Measurements from ENCODE around the gene ZNF335. TPM values are rescaled to one million over a fixed set of nuclear protein-coding genes. Genes with fewer than 3 reads are reported as not detected.

ZNF335 gene, protein sequence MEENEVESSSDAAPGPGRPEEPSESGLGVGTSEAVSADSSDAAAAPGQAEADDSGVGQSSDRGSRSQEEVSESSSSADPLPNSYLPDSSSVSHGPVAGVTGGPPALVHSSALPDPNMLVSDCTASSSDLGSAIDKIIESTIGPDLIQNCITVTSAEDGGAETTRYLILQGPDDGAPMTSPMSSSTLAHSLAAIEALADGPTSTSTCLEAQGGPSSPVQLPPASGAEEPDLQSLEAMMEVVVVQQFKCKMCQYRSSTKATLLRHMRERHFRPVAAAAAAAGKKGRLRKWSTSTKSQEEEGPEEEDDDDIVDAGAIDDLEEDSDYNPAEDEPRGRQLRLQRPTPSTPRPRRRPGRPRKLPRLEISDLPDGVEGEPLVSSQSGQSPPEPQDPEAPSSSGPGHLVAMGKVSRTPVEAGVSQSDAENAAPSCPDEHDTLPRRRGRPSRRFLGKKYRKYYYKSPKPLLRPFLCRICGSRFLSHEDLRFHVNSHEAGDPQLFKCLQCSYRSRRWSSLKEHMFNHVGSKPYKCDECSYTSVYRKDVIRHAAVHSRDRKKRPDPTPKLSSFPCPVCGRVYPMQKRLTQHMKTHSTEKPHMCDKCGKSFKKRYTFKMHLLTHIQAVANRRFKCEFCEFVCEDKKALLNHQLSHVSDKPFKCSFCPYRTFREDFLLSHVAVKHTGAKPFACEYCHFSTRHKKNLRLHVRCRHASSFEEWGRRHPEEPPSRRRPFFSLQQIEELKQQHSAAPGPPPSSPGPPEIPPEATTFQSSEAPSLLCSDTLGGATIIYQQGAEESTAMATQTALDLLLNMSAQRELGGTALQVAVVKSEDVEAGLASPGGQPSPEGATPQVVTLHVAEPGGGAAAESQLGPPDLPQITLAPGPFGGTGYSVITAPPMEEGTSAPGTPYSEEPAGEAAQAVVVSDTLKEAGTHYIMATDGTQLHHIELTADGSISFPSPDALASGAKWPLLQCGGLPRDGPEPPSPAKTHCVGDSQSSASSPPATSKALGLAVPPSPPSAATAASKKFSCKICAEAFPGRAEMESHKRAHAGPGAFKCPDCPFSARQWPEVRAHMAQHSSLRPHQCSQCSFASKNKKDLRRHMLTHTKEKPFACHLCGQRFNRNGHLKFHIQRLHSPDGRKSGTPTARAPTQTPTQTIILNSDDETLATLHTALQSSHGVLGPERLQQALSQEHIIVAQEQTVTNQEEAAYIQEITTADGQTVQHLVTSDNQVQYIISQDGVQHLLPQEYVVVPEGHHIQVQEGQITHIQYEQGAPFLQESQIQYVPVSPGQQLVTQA (N-terminal part only)
- polyA plus RNA-seq (ENCODE audit: insufficient read length in 3 of 3): 10 to 100 TPM; 10.4 to 18.5 (median 14.4) TPM
- long read RNA-seq, donor 1: 0 reads
- long read RNA-seq, donor 2: 0 reads
- long read RNA-seq, donor 3, partial matches to known transcripts: 0 of 1 reads
- long read RNA-seq, donor 3, other reads (novel, unspliced or antisense): 0 of 1 reads
- long read RNA-seq, donor 4: 0 reads
- long read RNA-seq, donor 5: 0 reads
- long read RNA-seq, donor 6: 0 reads
- long read RNA-seq, donor 7, full-length matches to known transcripts: 1 of 1 reads
- long read RNA-seq, donor 7, partial matches to known transcripts: 0 of 1 reads
- long read RNA-seq, donor 7, other reads (novel, unspliced or antisense): 0 of 1 reads
- long read RNA-seq, donor 8: 0 reads
- long read RNA-seq, donor 9: 0 reads
- long read RNA-seq, donor 10: 0 reads
- long read RNA-seq, donor 11: 0 reads
- long read RNA-seq, donor 12: 0 reads
- long read RNA-seq, donor 13: 0 reads
- long read RNA-seq, donor 14: 0 reads
- long read RNA-seq, donor 15: 0 reads
- long read RNA-seq, donor 16, partial matches to known transcripts: 0 of 1 reads
- long read RNA-seq, donor 16, other reads (novel, unspliced or antisense): 0 of 1 reads

DNA sequence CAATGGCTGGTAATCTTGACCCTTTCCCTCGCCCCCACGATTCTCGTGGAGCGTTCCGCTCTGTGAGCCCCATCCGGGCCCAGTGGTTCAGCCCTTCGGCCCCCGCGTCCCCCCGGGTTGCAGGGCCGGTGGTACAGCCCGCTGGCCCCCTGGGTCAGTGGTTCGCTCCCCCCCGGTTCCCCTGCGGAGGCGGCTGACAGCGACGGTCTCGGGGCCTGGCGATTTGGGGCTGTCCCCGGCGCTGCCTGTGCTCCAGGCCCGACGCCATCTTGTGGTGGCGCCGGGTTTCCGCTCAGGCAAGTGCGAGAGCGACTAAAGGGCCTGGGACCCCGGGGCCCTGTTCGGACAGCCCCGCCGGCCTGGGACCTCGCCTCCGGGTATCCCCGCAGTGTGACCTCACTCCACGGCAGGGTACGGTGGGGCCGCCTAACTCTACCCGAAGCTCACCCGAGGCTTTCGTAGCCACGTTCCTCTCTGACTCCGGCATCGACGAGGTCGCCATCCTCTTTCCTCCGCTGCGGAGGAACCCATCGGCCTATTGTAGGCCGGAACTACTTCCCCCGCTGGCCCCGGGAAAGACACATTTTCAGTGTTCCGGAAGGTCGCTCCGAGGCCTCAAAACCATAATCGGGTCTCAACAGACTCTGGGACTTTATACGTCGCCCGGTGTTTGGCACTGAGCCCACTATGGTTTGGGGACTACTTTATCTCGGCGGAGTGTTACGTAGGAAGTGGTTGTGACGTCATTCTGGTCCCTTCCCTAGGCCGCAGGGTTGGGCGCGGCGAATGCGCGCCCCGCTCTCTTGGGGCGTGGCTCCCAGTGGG lies at the start of gene ZNF335:
ZNF335 (minus strand) TSS at position 529 of the 825 bp plus-strand sequence. CDS start 793 bp downstream, outside the sequence.
- DNase-seq (ENCODE audit: extremely low read depth in 1 of 11, low read depth in 9 of 11, low spot score in 4 of 11): peak; percentile 88 to 99 (median 96)

DNA sequence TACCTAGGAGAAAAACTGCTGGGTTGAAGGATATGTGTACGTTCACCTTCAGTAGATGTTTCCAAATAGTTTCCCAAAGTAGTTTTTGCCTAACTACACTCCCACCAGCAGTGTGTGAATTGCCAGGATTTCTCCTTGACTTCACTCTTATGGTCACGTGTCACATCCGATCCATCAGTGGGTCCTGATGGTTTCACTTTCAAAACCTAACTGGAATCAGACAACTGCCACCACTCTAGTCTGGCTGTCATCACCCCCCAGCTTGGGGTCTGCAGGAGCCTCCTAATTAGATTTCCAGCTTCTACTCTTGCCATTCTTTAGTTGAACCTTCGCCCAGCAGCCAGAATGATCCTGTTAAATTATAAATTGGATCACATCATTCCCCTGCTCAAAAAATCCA lies 48.6 kb upstream of the ZNF335 start:
- no peak for DNase-seq (ENCODE audit: extremely low read depth in 1 of 11, low read depth in 9 of 11, low spot score in 4 of 11)

DNA sequence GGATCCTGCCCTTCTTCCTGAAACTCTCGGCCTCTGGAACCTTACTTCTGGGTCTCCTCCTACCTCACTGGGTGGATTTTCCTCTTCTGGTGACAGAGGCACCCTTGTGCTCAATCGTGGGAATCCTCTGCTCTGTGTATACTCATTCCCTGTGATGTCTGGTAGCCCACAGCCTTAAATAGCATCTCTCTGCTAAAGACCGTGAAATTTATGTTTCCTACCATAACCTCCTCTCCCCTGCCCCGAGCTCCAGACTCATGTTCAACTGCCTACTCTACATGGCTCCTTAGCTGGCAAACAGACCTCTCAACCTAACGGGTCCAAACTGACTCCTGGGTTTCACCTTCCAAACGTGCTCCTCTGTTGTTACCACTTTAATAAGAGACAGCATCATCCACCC lies 46.6 kb upstream of the ZNF335 start:
- no peak for DNase-seq (ENCODE audit: extremely low read depth in 1 of 11, low read depth in 9 of 11, low spot score in 4 of 11)

DNA sequence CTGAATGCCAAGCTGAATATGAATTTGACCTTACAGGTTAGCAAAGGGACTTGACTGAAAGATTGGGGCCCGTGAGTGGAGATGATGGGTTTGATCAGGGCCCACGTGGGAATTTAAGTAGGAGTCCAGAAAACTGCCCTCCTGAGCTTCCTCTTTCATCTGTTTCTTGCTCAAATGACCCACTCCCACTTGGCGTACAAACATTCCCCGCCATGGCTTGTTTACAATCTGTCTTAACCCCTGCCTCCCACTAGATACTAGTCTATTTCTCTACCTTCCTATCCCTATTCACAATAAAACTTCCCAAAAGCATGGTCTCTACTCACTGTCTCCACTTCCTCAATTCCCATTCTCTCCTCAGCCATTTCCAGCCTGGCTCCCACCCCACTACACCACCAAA lies 46.1 kb upstream of the ZNF335 start:
- no peak for DNase-seq (ENCODE audit: extremely low read depth in 1 of 11, low read depth in 9 of 11, low spot score in 4 of 11)

DNA sequence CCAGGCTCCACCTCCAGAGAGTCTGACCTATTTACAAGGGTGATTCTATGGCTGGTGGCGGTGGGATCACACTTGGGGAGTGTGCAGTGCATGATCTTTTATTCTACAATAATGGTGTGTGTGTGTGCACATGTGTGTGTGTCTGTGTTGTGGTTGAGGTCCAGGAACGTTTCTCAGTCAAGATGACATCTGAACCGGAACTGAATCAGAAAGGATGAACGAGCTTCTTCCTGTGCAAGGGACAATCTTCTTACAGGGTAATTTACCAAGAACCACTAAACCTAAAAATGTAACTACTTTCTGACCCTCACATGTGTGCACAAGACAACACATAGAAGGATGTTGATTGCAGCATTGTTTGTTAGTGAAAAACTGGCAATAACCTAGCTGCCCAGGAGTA lies 45.3 kb upstream of the ZNF335 start:
- DNase-seq (ENCODE audit: extremely low read depth in 1 of 11, low read depth in 9 of 11, low spot score in 4 of 11): no peak

DNA sequence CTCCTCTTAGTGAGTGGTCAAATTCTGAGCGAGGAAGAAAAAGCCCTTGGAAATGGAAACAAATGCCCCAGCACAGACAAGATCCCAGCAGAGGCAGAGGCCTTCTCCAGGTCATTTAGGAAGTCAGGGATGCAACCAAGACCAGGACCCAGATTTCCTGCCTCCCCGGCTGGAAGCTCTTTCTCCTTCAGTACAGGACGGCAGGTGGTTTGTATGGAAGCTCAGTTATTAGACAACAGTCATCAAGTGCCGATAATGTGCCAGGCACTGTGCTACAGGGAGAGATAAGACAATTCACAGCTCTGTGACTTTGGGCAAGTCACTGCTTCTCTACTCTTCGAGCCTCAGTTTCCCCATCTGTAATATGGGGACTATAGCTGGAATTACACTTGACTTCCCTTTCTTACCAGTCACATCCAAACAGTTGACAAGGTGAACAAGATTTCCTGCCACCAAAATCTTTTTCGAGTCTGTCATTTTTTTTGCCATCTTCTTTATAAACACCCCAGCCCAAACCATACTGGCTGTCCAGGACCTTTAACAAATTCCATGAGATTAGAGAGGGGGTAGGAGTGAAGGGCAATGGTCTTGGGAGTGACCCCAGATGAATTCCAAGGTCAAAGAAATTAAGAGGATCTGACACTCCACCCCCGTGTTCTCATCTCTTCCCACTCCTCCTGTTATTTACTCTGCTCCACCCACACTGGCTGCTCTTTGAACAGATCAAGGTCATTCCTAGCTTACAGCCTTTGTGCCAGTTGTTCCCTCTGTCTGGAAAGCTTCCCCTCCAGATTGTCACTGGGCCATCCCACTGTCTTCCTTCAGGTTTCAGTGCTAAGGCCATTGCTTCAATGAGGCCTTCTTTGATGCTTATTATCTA lies 42.8 kb upstream of the ZNF335 start:
- DNase-seq (ENCODE audit: extremely low read depth in 1 of 11, low read depth in 9 of 11, low spot score in 4 of 11): no peak

DNA sequence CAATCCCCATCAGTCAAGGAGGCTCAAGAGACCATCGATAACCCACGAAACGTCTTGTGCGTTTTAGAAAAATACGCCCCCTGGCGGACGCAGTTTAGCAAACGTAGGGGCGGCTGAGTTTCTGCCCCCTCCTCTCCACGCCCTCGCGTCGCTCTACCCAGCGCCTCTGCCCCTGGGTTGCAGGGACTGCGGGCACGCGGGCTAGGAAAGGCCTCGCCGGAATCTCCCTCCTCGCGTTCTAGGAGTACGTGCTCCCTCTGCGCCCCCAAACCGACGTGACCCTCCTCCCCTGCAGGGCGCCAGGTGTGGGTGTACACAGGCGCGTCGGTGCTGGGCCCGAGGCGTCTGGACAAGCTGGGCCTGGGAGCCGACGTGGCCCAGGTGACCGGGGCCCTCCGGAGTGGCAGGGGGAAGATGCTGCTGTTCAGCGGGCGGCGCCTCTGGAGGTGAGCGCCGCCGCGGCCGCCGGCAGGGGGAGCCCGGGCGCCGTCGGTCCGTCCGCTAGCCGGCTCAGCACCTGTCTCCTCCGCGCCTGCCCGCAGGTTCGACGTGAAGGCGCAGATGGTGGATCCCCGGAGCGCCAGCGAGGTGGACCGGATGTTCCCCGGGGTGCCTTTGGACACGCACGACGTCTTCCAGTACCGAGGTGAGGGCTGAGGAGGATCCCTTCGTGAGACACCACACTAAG lies 42.0 kb upstream of the ZNF335 start:
- peak in 2 of 11 donors; percentile 24 to 26 for DNase-seq (ENCODE audit: extremely low read depth in 1 of 11, low read depth in 9 of 11, low spot score in 4 of 11)

DNA sequence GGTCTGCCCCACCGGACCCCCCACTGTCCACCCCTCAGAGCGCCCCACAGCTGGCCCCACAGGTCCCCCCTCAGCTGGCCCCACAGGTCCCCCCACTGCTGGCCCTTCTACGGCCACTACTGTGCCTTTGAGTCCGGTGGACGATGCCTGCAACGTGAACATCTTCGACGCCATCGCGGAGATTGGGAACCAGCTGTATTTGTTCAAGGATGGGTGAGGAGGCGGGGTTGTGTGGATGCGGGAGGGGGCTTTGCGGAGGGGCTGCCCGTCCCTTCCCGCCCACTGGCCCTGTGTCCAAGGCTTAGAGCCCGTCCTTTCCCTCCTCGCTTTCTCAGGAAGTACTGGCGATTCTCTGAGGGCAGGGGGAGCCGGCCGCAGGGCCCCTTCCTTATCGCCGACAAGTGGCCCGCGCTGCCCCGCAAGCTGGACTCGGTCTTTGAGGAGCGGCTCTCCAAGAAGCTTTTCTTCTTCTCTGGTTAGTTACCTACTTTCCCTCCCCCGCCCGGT lies 41.4 kb upstream of the ZNF335 start:
- DNase-seq (ENCODE audit: extremely low read depth in 1 of 11, low read depth in 9 of 11, low spot score in 4 of 11): no peak

DNA sequence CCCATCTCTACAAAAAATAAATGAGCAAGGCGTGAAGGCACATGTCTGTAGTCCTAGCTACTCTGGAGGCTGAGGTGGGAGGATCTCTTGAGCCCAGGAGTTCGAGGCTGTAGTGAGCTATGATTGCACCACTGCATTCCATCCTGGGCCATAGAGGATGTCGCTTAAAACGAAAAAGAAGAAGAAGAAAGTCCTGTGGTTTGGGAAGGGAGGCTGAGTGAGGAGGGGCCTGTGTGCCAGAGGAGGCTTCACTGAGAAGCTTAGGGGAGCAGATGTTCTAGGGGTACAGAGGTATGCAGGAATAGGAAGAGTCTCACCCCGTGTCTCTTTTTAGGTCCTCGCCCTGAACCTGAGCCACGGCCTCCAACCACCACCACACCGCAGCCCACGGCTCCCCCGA lies 40.9 kb upstream of the ZNF335 start:
- no peak for DNase-seq (ENCODE audit: extremely low read depth in 1 of 11, low read depth in 9 of 11, low spot score in 4 of 11)

DNA sequence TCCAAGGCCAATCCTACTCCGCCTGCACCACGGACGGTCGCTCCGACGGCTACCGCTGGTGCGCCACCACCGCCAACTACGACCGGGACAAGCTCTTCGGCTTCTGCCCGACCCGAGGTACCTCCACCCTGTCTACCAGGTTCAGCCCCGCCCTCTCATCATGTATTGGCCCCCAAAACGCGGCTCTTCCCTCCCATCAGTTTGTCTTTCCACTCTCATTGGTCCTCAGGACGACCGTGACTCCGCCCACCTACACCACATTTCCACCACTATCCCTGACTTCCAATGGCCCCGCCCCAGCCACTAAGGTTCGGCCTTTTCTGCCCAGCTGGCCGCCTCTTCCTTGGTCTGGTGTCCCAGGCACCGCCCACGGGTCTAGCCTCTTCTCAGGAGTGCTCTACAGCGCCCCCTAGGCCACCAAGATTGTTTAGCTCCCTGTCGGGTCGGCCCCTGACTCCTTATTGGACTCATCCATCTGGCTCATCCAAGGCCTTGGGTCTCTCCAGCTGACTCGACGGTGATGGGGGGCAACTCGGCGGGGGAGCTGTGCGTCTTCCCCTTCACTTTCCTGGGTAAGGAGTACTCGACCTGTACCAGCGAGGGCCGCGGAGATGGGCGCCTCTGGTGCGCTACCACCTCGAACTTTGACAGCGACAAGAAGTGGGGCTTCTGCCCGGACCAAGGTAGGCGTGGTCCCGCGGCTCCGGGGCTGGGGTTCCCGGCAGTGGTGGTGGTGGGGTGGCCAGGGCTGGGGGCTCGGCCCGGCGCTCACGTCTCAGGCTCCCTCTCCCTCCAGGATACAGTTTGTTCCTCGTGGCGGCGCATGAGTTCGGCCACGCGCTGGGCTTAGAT lies 39.9 kb upstream of the ZNF335 start:
- no peak for DNase-seq (ENCODE audit: extremely low read depth in 1 of 11, low read depth in 9 of 11, low spot score in 4 of 11)

DNA sequence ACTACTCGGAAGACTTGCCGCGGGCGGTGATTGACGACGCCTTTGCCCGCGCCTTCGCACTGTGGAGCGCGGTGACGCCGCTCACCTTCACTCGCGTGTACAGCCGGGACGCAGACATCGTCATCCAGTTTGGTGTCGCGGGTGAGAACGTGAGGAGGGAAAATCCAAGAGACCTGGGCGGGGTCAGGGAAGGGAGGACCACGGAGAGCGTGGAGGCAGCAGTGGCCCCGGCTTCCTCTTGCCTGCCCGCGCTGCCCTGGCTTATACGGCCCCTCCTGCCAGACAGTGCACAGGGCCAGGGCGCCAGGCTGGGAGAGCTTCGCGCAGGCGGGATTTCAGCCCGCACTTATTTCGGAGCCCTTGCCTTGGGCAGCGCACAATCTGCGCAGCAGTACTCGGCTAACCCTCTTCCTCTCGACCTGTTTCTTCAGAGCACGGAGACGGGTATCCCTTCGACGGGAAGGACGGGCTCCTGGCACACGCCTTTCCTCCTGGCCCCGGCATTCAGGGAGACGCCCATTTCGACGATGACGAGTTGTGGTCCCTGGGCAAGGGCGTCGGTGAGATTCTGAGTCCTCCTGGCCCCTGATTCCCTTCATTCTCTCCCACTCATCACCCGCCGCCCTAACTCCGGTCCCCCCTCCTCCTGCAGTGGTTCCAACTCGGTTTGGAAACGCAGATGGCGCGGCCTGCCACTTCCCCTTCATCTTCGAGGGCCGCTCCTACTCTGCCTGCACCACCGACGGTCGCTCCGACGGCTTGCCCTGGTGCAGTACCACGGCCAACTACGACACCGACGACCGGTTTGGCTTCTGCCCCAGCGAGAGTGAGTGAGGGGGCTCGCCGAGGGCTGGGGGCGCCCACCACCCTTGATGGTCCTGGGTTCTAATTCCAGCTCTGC lies 38.7 kb upstream of the ZNF335 start:
- no peak for DNase-seq (ENCODE audit: extremely low read depth in 1 of 11, low read depth in 9 of 11, low spot score in 4 of 11)

DNA sequence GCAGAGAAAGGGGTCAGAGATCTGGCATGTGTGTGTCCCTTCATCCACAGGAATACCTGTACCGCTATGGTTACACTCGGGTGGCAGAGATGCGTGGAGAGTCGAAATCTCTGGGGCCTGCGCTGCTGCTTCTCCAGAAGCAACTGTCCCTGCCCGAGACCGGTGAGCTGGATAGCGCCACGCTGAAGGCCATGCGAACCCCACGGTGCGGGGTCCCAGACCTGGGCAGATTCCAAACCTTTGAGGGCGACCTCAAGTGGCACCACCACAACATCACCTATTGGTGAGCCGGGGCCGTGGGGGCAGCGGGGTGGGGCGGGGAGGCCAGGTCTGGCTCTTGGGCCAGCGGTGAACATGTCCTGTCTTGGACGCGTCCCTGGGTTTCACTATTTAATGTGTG lies 37.8 kb upstream of the ZNF335 start:
- no peak for DNase-seq (ENCODE audit: extremely low read depth in 1 of 11, low read depth in 9 of 11, low spot score in 4 of 11)

DNA sequence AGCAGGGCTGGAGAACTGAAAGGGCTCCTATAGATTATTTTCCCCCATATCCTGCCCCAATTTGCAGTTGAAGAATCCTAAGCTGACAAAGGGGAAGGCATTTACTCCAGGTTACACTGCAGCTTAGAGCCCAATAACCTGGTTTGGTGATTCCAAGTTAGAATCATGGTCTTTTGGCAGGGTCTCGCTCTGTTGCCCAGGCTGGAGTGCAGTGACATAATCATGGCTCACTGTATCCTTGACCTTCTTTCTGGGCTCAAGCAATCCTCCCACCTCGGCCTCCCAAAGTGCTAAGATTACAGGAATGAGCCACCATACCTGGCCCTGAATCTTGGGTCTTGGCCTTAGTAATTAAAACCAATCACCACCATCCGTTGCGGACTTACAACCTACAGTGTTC lies 35.7 kb upstream of the ZNF335 start:
- no peak for DNase-seq (ENCODE audit: extremely low read depth in 1 of 11, low read depth in 9 of 11, low spot score in 4 of 11)

DNA sequence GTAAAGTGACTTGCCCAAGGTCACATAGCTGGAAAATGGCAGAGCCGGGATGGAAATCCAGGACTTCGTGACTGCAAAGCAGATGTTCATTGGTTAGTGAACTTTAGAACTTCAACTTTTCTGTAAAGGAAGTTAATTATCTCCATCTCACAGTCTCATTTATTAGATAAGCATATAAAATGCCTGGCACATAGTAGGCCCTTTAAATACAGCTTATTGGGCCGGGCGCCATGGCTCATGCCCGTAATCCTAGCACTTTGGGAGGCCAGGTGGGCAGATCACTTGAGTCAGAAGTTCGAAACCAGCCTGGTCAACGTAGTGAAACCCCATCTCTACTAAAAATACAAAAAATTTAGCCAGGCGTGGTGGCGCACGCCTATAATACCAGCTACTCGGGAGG lies 35.0 kb upstream of the ZNF335 start:
- DNase-seq (ENCODE audit: extremely low read depth in 1 of 11, low read depth in 9 of 11, low spot score in 4 of 11): no peak
